ENCODE results near the gene LRPPRC. TPM values are rescaled to one million over a fixed set of nuclear protein-coding genes. Genes with fewer than 3 reads are reported as not detected.

The LRPPRC gene
- total RNA-seq, 1 experiment from 2014 or later, result 162 TPM

DNA sequence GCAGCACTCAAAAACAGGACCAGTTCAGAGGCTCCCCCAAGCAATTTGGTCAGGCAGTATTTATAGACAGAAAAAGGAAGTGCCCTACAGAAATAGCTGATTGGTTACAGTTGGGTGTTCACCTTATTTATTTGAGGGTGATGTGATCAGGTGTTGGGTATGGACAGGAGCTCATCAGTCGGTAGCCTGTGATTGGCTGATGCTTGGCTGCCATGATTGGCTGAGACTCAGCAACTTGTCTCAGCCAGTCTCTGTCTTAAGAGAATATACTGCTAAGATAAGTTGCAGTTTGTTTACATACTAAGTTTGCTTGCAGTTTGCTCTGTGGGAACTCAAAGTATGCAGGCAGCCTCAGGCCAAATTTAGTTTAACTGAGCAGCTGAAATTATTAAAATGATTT, 147.6 kb downstream of the LRPPRC start:
- in situ Hi-C loops (cut with HindIII; ENCODE audit: low pct_unique_long_range_greater_than_20kb, low sequenced_read_pairs), result no loop called here
- no peak for DNase-seq (ENCODE audit: low read depth, low spot score)

DNA sequence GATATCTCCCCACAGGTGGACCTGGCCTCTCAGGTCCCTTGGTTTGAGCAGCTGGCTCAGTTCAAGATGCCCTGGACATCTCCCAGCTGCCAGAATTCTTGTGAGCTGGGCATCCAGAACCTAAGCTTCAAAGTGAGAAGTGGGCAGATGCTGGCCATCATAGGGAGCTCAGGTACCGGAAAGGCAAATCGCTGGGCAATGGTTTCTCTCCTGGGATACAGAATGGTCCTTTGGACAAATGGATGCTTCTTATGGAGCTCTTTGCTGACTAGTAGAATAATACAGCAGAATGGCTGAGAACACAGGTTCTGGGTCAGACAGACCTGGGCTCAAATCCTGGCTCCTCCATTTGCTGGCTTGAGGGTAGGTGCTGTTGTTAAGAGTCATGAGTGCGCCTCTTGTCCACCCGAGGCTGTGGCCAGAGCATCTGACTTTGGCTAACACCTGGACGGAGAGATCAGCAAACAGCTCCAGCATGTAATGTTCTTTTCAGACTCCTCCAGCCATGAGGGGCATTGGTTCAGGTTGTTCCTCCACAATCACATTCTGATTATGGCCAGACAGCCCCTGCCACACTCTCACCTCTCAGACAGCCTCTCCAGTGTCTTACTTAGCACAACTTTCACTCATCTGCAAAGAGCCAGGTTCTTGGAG, 149.5 kb downstream of the LRPPRC start:
- no peak for DNase-seq (ENCODE audit: low read depth, low spot score)
- in situ Hi-C loops (cut with HindIII; ENCODE audit: low pct_unique_long_range_greater_than_20kb, low sequenced_read_pairs), result no loop called here

DNA sequence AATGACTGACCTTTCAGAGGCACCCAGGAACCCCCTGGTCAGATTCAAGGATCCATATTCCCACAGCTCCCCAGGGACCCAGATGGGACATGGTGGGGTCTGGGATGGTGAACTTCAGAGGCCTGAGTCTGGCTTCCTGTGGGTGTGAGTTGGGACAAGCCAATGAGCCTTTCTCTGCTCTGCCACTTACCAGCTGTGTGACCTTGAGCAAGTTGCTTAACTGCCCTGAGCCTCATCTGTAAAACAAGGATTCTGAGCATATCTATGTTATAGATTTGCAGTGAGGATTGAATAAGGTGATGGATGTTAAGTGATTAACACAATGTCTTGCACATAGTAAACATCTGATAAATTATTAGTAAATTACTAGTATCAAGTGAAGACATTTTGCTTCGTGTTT, 150.6 kb downstream of the LRPPRC start:
- in situ Hi-C loops (cut with HindIII; ENCODE audit: low pct_unique_long_range_greater_than_20kb, low sequenced_read_pairs), result no loop called here
- DNase-seq (ENCODE audit: low read depth, low spot score), result no peak

DNA sequence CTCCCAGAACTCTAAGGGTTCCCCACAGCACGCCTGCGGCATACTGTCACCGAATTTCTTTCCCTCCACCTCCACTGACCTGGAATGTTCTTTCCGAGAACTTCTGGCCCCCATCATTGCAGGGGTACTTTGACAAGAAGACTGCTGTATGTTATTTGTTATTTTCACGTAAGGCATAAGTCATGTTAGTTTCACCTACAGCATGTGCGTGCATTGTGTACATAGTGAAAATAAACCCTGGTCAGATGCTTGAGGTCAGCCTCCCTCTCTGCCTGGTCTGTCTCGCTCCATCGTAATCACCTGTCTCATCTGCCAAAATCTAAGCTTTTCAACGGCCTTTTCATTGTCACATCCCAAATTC, 152.9 kb downstream of the LRPPRC start:
- no peak for DNase-seq (ENCODE audit: low read depth, low spot score)
- in situ Hi-C loops (cut with HindIII; ENCODE audit: low pct_unique_long_range_greater_than_20kb, low sequenced_read_pairs), result no loop called here

DNA sequence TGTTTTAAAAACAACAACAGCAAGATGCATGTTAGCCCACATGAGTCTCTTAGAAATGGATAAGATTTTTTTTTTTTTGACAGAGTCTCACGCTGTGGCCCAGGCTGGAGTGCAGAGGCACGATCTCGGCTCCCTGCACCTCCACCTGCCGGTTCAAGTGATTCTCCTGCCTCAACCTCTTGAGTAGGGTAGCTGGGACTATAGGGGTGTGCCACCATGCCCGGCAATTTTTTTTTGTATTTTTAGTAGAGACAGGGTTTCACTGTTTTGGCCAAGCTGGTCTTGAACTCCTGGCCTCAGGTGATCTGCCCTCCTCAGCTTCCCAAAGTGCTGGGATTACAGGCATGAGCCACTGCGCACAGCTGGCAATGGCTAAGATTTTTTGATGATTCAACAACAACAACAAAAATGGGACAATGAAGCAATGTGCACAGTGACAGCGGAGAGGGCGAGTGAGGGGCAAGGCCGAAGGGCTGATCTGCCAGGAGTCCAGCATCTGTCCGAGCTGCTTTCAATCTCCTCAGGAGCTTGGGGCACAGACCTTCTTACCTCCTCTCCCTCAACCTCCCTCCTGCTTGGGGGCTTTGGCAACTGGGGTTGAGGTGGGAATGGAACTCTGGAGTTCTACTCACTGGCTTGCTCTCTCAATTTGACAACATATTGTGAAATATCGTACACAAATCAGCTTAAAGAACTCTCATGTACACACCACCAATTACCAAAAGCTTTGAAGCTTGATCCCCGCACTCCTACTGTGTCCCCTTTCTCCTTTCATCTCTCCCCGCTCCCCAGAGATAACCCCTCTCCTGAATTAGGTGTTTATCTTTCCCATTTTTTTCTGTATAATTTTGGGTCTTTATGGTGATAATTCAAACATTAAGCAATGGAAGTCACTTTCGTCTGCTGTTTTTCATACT, 153.6 kb downstream of the LRPPRC start:
- in situ Hi-C loops (cut with HindIII; ENCODE audit: low pct_unique_long_range_greater_than_20kb, low sequenced_read_pairs), result no loop called here
- DNase-seq (ENCODE audit: low read depth, low spot score), result no peak

DNA sequence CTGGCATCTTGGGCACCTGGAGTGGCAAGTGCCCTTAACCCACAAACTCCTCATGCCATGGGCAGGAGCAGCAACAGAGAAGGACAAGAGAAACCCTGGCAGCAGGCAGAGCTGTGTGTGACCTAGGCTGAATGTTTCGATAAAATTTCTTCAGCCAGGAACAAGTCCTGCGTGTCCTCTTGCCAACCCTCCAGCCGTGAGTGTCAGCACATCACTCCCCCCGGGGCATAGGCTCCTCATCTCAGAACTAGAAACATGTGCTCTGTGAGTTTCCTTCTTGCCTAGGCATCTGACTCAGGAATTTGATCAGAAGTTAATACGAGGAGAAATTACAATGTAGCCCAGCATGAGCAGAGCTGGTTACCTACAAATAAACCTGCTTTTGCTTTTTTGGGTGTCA, 154.8 kb downstream of the LRPPRC start:
- DNase-seq (ENCODE audit: low read depth, low spot score), result no peak
- in situ Hi-C loops (cut with HindIII; ENCODE audit: low pct_unique_long_range_greater_than_20kb, low sequenced_read_pairs), result no loop called here

DNA sequence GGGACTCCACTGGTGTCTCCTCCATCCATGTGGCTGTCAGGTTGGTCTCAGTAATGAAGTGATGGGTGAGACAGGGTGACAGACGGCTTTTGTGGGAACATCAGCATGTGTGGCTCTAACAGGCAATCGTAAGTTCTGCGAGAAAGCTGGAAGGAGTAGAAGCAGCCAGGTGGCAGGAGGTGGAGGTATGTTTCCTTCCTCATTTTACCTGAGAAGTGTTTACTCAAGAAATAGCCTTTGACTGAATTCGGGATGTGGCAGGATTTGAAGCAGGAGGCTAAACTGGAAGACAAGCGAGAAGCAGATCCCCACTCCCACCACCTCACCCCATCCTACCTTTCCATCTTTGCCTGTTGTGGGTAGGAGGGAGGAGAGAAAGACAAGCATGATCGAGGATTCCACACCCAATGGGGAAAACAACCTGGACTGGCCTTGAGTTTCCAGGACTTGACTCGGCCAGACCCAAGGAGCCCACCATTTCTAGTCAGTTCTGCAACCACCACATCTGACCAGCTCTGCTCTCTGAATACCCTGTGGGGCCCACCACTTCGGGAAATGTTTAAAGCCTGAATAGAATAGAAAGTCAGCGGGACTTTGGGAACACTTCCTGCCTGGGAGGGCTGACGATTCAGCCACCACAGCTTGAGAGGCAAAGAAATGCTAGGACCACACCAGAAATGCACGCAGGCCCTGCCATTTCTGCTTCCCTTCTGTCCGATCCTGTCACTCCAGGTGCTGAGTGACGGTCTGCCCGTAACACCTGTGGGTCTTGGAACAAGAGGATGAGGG, 155.8 kb downstream of the LRPPRC start:
- in situ Hi-C loops (cut with HindIII; ENCODE audit: low pct_unique_long_range_greater_than_20kb, low sequenced_read_pairs), result no loop called here
- no peak for DNase-seq (ENCODE audit: low read depth, low spot score)

DNA sequence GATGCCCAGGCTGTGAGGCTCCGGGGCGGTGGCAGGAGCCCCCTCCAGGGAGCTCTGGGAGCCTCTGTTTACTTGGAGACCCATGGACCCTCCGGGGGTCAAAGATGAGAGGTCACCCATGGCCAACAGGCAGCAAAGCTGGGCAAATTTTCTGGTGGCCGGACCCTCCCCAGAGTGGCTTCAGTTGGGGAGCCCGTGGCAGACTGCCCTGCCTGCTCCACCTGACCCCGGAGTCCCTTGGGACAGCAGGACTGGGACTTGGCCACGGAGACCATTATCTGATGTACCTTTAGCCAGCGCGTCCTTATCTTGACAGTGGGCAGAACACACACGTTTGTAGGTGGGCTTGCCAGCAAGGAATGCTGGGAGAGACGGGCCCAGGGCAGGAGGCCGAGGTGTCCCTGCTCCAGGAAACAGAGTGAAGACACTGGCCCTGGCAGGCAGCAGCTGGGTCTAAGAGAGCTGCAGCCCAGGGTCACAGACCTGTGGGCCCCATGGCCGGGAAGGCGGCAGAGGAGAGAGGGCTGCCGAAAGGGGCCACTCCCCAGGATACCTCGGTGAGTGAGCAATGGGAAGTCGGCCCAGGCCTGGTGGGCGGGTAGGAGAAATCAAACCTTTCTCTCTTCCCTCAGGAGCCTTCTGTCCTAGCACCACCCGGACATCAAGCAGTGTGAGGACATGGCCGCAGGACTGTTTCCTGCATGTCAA, 157.1 kb downstream of the LRPPRC start, which contains the start of the genes ABCG5 and ABCG8:
TSS of gene ABCG5 (minus strand) at position 280 of the 708 bp plus-strand sequence. CDS start at position 120, 160 bp downstream.
TSS of gene ABCG8 (plus strand) at position 412 of the 708 bp plus-strand sequence. CDS start at position 495, 83 bp downstream.
- no peak for DNase-seq (ENCODE audit: low read depth, low spot score)
- in situ Hi-C loops (cut with HindIII; ENCODE audit: low pct_unique_long_range_greater_than_20kb, low sequenced_read_pairs), result no loop called here

DNA sequence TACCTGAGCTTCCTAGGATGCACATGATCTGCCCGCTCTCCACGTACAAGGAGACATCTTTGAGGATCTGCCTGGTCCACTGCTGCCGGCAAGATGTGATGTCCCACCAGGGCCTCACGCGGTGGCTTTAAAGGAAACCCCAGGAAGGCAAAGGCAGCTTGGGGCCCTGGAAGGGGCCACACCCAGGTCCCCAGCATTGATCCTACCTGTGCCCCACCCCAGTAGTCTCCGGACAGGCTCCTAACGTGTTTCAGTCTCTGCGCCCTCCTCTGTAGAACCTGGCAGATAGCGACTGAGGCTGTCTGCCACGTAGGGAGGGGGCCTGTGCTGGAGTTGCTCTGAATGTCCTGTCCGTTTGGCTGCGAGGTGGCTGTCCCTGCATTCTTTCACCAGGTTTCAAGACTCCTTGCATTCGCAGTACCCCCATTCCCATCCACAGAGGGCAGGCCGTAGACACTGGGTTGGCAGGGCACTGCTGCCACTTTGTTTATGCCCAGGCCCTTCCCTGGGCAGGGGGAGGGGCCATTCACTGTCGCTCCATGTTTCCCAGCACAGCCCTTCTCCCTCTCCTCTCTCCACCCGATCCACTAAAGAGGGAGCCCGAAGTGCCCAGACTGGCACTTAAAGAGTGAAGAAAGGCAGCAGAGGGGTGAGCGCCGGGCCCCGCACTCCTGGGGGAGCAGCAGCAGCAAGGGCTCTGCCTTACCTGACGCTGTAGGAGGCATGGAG, 157.8 kb downstream of the LRPPRC start:
- in situ Hi-C loops (cut with HindIII; ENCODE audit: low pct_unique_long_range_greater_than_20kb, low sequenced_read_pairs), result no loop called here
- no peak for DNase-seq (ENCODE audit: low read depth, low spot score)

DNA sequence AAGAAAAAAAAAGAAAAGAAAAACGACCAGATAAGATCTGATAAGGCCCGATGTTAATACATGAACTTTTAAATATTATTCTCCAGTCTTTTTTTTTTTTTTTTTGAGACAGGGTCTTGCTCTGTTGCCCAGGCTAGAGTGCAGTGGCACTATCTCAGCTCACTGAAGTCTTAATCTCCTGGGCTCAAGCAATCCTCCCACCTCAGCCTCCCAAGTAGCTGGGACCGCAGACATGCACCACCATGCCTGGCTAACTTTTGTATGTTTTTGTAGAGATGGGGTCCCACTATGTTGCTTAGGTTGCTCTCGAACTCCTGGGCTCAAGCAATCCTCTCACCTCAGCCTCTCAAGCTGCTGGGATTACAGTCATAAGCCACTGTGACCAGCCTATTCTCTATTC, 158.8 kb downstream of the LRPPRC start:
- in situ Hi-C loops (cut with HindIII; ENCODE audit: low pct_unique_long_range_greater_than_20kb, low sequenced_read_pairs), result no loop called here
- no peak for DNase-seq (ENCODE audit: low read depth, low spot score)

Small RNAs within 50 kb of the gene (small RNA-seq; reads per million reads assigned to genes)
- gene RN7SL455P (0 reads per million in 2 experiments), gene RNU6-1048P (0 reads per million in 2 experiments)

Other genes starting within 250 kb of the LRPPRC start
- 61.7 and 75.9 TPM in 2 replicates for gene DYNC2LI1, start 221.9 kb downstream of the LRPPRC start, total RNA-seq (2014; rRNA removed; shearing (Covaris generic))
- gene ABCG5, start 157.2 kb downstream of the LRPPRC start, total RNA-seq (2014; rRNA removed; shearing (Covaris generic)), result 0.08 and 0.11 TPM in 2 replicates
- not detected in 2 replicates for gene ABCG8, start 157.0 kb downstream of the LRPPRC start, total RNA-seq (2014; rRNA removed; shearing (Covaris generic))
- 25.2 and 30.4 TPM in 2 replicates for gene PPM1B, start 172.9 kb upstream of the LRPPRC start, total RNA-seq (2014; rRNA removed; shearing (Covaris generic))